Stimulated activated CD4-positive, alpha-beta T cell treated with anti-CD3 and anti-CD28 coated beads, Interleukin-4, amount 100 ng/mL, for 4 hours (primary cell): Measurements from ENCODE around the gene RIIAD1.
A peak's percentile ranks its signal among the peaks of the same experiment; 100 is the strongest.
"Not testable (repeated sequence)": the region's sequence is repeated elsewhere in the genome, so short reads cannot be mapped to it uniquely, and the experiment has no call there.

Experiments used
- DNase-seq, 2 experiments: peaks; one replicate each; pipeline ENCODE4 v3.0.0-alpha.2; 2020

RIIAD1 gene, protein sequence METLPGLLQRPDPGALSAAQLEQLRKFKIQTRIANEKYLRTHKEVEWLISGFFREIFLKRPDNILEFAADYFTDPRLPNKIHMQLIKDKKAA

DNA sequence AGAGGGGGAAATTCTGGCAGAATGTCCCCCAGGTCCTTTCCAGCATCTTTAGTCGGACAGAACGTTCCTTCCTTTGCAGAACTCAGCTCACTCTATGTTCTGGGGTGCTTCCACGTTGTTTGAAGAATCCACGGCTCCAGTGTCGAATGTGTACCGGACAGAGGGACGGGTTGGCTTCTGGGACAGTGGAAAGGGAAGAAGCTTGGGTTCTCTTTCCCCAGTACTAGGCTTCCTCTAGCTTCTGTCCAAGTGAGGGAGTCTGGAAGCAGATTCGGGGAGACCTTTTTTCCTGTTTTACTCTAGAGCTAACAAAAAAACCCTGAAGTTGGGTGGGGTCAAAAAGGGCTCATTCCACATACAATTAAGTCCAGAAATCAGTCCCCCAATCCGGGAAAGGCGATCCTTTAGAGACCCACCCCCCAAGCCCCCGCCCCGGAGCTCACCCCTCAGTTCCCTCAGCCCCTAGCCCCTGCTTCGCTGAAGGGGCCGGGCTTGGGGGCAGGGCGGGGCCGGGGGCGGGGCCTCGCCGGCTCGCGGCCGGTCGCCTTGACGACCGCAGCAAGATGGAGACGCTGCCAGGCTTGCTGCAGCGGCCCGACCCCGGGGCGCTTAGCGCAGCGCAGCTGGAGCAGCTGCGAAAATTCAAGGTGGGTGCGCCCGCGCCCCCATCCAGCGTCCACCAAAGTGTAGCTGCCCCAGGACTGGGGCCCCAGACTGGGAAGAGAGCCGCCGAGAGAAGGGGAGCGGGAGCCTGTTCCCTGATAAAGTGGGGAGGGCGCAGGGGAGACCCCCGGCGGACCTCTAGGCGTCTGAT, at the start of gene RIIAD1:
RIIAD1 (plus strand) TSS at position 549 of the 814 bp plus-strand sequence; CDS start at position 564, 15 bp downstream.
- peak; percentile 32 to 42 for DNase-seq

DNA sequence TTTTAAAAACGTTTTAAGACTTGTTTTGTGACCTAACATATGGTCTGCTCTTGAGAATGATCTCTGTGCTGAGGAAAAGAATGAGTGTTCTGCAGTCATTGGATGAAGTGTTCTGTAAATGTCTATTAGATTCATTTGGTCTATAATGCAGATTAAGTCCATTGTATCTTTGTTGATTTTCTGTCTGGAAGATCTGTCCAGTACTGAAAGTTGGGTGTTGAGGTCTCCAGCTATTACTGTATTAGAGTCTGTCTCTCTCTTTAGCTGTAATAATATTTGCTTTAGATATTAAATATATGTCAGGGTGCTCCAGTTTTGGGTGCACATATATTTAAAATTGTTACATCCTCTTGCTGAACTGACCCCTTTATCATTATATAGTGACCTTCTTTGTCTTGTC, 47.9 kb upstream of the RIIAD1 start:
- DNase-seq = no peak

DNA sequence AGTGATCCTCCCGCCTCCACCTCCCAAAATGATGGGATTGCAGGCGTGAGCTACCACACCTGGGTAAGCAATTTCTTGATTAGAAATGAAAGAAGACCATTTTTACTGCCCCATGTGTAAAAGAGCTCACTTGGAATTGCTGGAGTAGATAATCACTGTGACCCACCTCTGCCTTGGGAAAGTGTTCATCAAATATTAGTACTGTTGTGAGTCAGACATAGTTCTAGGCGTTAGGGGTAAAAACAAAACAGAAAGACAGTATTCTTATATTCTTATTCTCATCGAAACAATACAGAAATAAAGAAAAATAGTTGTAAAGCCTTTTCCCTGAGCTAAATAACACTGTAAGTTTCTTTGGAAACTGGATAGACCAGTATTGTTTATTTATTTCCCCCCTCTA, 40.9 kb upstream of the RIIAD1 start:
- DNase-seq = no peak

DNA sequence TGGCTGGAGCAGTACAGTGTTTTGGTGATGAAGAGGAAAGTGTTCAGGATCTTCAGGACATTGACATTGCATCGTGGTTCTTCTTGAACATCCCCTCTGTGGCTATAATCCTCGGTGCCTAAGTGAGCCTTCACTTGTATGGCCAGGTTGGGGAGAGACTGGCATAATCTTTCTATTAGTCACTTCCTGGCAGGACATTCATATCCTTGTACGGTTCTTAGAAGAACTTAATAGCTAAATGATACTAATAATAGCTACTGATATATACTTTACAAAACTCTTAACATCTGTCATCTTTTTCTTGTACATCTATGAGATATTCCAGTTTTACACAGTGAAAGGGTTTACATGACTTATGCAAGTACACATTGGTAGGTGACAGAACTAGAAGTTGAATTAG, 40.5 kb upstream of the RIIAD1 start:
- no peak for DNase-seq

DNA sequence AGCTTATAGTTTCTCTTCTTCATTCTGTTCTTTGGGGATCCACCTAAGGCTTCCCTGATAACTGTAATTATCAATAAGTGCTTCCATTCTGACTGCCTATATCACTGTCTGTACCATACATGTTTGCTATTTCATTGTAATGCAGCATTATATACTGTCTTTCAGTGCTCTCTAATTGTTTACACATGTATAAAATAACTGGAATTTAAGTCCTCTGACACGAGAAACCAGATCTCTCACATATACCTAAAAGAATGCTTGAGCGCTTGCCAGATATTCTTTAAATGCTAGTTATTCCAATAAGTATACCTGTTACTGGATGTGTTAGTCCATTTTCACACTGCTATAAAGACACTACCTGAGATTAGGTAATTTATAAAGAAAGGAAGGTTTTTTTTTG, 39.4 kb upstream of the RIIAD1 start:
- no peak for DNase-seq

DNA sequence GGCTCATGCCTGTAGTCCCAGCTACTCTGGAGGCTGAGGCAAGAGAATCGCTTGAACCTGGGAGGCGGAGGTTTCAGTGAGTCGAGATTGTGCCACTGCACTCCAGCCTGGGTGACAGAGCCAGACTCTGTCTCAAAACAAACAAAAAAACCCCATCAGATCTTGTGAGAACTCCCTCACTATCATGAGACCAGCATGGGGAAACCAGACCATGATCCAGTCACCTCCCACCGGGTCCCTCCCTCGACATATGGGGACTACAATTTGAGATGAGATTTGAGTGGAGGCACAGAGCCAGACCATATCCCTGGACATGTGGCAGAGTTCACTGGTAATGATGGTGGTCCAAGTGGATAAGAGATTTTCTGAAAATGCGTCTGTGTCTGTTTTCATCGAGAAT, 38.4 kb upstream of the RIIAD1 start:
- not testable (repeated sequence) for DNase-seq

DNA sequence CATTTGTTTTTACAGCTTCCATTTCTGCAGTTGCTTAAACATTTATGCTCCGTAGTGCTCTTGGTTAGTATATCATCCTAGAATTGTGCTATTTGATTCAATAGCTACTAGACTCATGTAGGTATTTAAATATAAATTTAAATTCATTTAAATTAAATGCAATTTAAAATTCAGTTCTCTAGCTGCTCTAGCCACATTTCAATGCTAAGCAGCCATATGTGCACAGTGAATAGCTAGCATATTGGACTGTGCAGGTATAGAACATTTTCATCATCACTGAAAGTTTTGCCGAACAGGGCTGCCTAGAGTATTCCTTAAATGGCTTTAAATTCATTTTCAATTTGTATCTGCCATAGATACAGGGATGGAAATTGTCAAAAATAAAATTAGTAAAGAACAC, 37.2 kb upstream of the RIIAD1 start:
- DNase-seq = no peak

DNA sequence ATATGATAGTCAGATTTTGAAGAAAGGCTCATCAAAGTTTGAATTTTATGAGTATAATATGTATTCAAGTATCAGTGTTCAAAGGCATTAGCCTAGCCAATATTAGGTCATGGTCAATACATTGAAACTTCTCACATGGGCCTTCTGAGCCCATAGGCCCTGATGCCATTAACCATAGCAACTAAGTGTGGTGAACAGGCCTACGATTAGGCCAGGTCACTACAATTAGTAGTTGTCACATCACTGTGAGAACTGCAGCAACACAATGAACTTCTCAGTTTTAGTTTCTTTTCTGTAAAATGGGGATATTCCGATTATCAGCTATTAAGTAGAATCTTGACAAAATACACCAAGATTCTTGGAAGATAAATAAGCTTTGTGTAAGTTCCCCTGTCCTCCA, 34.8 kb upstream of the RIIAD1 start:
- no peak for DNase-seq

DNA sequence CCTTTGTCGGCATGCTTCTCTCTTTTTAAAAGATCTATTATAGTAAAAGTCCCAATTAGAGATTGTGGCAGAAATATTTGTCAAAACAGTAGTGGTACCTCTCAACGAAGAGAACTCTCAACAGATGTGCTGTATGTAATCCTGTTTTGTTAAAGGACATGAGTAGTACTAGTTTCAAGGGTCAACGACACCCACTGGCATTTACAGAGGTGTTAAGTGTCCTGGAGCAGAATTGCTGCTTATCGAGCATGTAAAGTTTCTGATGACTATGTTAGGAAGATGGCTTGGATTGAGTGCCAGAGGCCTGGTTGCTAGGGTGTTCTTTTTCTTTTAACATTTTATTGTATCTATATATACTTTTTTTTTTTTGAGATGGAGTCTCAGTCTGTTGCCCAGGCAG, 31.8 kb upstream of the RIIAD1 start:
- no peak for DNase-seq

DNA sequence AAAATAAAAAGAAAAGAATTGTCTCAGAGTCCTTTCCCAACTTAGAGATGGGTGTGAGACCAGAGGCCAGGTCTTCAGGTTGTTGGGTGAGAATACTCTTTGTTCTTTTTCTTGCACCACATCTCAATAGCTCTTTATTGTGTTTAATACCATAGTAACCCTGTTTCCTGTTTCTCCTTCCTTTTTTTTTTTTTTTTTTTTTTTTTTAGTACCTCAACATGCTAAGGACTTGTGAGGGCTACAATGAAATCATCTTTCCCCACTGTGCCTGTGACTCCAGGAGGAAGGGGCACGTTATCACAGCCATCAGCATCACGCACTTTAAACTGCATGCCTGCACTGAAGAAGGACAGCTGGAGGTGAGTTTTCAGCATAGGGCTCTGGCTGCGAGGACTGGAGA, 29.1 kb upstream of the RIIAD1 start:
- no peak for DNase-seq

DNA sequence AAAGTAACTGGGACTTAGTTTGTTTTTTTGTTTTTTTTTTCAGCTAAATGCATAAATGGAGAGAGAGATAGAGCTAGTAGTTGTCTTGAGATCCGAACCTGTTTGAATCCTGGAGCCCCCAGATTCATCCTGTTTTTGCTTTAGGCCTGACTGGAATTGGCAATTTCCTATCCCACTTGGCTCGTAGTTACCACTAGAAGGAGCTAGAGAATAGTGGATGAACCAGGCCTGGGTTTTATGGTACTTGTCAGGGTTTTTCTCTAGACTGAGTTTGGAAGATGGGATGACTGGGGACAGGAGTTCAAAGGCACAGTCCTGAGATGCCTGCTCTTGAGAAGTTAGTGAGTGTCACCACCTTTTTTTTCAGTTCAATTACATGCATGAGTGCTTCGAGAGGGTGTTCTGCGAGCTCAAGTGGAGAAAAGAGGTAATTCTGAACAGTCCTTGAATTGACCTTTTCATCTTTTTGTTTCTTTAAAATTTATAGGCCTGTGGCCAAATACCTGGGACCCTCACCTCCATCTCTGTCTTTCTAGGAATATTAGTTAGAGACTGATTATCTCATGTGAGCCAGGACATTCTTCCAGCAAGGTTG, 28.2 kb upstream of the RIIAD1 start:
- no peak for DNase-seq

DNA sequence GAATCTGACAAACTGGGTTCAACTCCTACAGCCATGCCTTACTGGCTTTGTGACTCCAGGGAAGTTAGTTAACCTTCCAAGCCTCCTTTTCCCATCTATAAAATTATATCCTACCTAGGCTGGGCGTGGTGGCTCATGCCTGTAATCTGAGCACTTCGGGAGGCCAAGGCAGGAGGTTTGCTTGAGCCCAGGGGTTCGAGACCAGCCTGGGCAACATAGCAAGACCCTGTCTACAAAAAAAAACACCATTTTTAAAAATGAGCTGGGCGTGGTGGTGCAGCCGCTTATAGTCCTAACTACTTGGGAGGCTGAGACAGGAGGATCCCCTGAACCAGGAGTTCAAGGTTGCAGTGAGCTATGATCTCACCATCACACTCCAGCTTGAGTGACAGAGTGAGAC, 19.8 kb upstream of the RIIAD1 start:
- DNase-seq = no peak

DNA sequence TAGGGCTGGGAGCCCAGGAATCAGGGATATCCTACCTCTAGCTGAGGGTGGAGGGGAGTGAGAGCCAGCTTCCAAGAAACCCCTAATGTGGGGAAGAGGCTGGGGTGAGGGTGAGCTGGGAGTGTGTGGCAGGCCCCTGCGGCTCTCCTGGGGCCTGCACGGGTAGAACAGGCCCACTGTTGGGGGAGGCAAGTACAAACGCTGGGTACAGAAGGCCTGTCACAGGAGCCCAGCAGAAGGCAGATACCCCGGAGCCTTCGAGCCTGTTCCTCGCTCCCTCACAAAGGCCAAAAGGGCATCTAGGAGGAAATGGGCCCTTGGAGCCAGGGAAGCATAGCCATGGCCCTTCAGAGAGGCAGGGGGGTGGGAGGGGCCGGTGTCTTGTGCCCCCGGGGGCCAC, 18.4 kb upstream of the RIIAD1 start:
- DNase-seq = no peak

DNA sequence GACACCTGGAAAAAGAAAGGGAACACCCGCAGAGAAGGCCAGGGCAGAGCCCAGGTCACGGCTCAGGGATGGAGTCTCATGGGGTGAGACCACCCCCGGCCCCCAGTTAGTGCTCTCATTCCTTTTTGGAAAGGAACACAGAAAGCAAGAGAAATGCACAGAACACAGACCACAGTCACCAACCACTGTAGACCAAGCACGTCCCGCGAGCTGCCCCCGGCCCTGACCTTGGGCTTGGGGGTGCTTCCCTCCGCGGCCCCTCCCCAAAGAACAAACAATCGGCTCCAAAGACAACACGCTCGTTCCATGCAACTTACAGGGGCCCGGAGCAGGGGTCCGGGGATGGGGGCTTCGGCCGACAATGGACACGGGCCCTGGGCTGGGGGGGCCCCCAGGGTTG, 17.5 kb upstream of the RIIAD1 start:
- DNase-seq = no peak

DNA sequence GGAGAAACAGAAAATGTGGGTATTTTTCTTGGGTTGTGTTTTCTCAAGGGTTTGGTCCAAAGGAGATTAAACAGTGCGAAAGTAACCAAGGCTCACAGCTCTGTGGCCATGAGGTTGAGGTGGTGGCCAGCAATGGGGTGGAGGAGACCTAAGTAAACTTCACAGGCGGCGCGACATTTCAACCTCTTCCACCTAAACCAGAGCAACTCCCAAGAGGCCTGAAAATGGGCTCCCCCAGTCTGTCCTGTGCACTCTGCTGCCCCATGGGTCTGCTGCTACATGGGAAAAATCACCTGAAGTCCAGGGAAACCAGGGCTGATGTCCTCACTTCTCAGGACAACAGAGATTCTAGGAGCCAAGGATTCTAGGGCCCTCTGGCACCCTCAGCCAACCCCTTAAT, 17.1 kb upstream of the RIIAD1 start:
- no peak for DNase-seq

DNA sequence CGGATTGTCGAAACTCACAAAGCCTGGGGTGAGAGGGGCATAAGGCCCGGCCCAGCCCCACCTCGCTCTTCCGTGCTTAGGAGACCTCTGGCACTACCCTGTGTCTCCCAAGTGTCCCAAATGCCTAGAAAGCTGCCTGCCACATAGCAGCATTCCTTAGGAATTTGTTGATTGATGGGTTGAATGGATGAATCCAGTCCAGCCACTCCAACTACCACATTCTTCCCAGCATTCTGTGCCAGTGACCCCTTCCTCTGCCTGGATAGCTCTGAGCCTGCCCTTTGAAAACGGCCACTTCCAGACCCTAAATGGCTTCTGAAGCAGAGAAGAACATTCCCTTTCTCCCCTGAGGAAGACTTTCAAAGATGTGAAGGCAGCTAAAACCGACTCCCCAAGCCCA, 16.2 kb upstream of the RIIAD1 start:
- DNase-seq = no peak

DNA sequence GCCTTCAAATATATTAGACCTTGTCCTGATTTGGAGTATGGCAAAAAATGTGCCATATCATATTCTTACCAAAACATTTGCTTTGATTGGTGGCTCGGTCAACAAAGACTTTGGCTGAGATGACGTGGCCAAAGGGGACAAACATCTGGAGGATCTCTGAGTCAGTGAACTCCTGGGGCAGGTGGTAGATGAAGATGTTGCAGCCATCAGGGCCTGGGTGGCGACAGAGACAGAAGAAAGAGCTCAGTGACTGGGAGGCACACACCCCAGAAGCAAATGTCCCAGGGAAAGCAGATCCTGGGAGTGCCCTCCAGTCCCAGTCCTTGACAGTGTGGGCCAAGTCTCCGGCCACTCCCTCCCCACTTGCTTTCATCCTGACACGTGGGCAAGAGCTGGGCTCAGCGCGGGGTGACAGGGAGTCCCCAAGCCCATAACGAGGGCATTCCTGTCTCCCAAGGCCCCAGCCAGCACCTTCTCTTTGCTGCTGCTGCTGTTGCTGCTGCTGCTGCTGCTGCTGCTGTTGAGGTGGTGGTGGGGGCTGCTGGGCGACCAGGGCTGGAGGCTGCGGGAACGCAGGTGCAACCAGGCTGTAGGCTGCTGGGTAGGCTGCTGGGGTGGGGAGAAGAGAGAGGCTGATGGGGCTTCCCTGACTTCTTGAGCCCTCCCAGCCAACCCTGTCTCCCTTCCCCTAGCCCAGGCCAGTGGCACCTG, 15.4 kb upstream of the RIIAD1 start:
- no peak for DNase-seq

DNA sequence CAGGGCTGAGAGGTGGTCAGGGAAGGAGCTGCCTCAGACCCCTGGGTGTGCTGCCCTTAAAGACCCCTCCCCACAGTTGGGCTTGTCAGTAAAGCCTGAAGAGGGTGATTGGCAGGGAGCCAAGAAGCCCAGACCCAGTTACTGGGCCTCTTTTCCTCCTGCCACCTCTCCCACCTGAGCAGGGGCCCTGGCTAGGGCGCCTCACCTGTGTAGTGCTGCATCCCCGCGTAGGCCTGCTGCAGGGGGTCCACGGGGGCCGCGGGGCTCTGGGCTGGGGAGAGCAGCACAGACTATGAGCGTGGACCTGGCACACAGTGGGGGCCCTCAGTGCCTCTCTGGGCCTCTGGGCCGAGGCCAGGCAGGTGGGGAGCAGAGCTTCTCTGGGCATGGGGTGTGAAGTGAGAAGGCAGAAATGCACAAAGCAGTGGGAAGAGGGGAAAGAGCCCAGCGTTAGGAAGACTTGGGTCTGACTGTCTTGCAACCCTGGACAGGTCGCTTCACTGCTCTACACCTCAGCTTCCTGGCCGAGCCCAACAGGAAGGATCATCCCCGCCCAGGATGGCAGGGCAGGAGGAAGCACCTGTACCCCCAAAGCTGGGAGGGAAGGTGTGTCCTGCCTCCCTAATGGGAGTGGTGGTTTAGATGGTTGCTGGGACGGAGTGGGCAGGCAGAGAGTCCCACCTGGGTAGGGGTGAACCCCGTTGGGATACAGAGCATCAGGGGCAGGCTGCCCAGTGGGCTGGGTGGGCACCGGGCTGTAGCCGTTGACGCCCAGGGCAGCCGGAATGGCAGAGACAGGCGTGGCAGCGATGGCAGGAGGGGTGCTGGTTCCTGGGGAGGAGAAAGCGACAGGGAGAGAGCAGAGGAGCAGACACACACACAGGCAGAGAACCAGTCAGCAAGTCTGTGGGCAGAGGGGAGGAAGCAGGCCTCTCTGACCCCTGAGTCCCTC, 14.6 kb upstream of the RIIAD1 start:
- no peak for DNase-seq

DNA sequence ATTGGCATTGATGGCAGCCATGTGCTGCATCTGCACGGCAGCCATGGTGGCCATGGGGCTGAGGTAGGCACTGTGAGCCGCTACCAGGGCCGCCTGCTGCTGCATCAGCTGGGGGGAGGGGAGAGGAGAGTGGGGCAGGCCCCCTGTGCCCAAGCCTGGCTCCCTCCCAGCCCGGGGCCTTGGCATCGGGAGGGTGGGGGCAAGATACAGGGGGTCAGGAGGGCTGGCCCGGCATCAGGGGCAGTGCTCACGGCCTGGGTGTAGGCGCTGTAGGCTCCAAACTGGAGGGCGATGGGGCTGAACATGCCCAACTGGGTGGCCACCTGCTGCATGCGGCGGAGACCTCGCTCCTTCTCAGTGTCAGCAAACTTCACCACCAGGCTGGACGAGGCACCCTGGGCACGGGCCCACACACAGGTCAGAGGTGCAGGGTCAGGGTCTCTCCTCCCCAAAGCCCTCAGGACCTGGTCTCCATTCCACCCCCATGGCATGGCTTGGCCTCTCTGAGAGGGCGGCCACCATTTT, 13.7 kb upstream of the RIIAD1 start:
- no peak for DNase-seq

DNA sequence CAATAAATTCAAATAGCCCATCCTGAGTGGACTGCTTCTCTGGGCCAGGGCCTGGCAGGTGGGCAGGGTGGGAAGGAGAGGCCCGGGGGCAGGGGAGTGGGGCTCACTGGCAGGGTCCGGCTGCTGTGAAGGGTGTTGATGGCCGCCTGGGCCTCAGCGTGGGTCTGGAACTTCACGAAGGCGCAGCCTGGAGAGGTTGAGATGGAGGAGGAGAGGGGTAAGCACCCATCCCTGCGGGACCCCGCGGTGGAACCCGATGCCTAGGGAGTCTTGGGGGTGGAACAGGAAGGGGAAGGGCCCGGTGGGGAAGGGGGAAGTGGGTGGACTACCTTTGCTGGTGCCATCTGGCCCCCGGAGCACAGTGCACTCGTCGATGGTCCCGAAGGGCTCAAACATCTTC, 12.4 kb upstream of the RIIAD1 start:
- no peak for DNase-seq

DNA sequence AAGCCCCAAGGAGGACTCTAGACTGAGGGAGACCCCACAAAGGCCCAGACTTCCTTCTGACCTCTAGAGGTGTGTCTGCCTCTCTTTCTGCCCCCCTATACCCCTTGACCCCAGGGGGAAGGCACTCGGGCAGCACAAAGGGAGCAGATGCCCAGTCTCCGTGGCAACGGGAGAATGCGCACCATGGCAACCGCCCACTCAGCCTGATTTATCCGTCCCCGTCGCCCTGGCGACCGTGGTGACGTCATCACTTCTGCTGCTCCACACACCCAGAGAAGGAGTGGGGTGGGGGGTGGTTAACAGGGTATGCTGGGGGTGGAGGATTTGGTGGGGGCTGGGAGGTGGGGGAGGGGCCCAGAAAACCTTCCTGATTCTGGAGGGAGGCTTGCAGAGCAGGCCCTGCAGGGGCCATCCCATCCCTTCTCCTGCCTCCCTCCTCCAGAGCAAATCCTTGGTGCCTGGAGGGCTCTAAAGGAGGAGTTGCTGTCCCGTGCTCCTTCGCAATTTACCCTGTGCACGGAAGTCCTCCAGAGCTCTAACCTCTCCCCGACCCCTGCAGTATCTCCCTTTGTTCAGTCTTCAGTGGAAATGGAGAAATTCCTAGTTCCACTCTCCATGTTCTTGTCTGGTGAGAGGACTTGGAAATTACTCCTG, 11.0 kb upstream of the RIIAD1 start:
- DNase-seq = peak; percentile 23 to 47
